GM12865 (cell line): Measurements from ENCODE around the gene NUP93.
A peak's percentile ranks its signal among the peaks of the same experiment; 100 is the strongest.

Experiments used
- DNase-seq: peaks from one replicate; pipeline ENCODE4 v3.0.0; 2010; ENCODE audit warnings: low read depth
- H3K4me3 ChIP-seq: 2 replicates; pipeline ENCODE4 v1.5.1; 2011; ENCODE audit warnings: mild to moderate bottlenecking, low read depth, low read length, control low read depth
- CTCF ChIP-seq: IDR thresholded peaks from 2 replicates; pipeline ENCODE4 v1.5.1; 2011; ENCODE audit warnings: low read length, control low read depth, low read depth, inconsistent platforms; ENCODE audit not compliant: insufficient read depth; ENCODE audit errors: missing control alignments

Gene NUP93

GRCh38 chr16:56729735-56730662 is at the start of gene NUP93:
Gene NUP93, plus strand, starts transcription at chr16:56730129. Its CDS starts 18,119 bp downstream, at chr16:56748248.
- no peak for TF ChIP-seq CTCF
- DNase-seq: peak; percentile 95
- H3K4me3 ChIP-seq: peak within 1 kb of the TSS; percentile 87

- peak; percentile 94 for DNase-seq
- H3K4me3 ChIP-seq: peak within 1 kb of the TSS; percentile 63
- no peak for TF ChIP-seq CTCF
Measured at GRCh38 chr16:56681939-56682702, 47.8 kb upstream of the NUP93 start, which contains the start of gene MT1X. Gene MT1X, plus strand, starts transcription at chr16:56682470. Its CDS starts 71 bp downstream, at chr16:56682541.

- H3K4me3 ChIP-seq: peak overlapping the region; percentile 63
- no peak for DNase-seq
- TF ChIP-seq CTCF: no peak
Measured at GRCh38 chr16:56682703-56683397, 47.1 kb upstream of the NUP93 start.

GRCh38 chr16:56683424-56684172 is 46.3 kb upstream of the NUP93 start:
- no peak overlapping the region for H3K4me3 ChIP-seq
- no peak for DNase-seq
- TF ChIP-seq CTCF: no peak

- no peak overlapping the region for H3K4me3 ChIP-seq
- no peak for TF ChIP-seq CTCF
- DNase-seq: no peak
Measured at GRCh38 chr16:56684256-56684925, 45.5 kb upstream of the NUP93 start.
